GM18861 (cell line): Measurements from ENCODE around the gene BCKDK.
A peak's percentile ranks its signal among the peaks of the same experiment; 100 is the strongest.
"Not testable (repeated sequence)": the region's sequence is repeated elsewhere in the genome, so short reads cannot be mapped to it uniquely, and the experiment has no call there.

Experiments used
- ATAC-seq: cut with Tn5 transposase; IDR thresholded peaks from one replicate; pipeline ENCODE4 v1.9.1; 2021; ENCODE audit not compliant: unreplicated experiment

Gene BCKDK

DNA sequence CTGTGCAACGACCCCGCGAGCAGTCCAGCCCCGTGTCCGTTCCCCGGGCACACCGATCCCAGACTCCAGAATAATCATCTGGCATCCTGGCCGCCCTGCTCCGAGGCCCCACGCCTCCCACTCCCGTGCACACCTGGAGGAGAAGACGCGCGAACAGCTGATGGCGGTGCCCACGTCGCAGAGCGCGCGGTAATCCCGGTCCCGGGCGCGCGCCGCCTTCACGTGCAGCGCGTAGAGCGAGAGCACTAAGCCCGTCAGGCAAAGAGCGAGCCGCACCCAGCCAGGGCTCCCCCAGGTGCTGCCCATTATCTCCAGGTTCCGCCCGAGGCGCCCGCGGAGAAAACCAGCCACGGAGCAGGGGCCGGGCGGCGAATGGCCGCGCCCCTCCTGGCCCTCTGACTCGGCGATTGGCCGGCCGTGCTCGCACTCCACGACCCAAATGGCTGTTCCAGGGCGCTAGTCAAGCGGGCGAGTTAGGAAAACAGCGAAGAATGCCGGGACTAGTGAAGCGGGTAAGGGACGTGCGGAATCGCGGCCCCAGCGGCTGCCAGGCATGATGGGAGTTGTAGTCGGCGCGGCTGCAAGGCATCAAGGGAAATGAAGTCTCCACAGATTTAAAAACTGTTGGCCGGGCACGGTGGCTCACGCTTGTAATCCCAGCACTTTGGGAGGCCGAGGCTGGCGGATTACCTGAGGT is 13.6 kb upstream of the BCKDK start, which contains the start of gene VKORC1:
TSS of gene VKORC1 (minus strand) at position 374 of the 697 bp plus-strand sequence. CDS start at position 306, 68 bp downstream.
- ATAC-seq: peak; percentile 71

DNA sequence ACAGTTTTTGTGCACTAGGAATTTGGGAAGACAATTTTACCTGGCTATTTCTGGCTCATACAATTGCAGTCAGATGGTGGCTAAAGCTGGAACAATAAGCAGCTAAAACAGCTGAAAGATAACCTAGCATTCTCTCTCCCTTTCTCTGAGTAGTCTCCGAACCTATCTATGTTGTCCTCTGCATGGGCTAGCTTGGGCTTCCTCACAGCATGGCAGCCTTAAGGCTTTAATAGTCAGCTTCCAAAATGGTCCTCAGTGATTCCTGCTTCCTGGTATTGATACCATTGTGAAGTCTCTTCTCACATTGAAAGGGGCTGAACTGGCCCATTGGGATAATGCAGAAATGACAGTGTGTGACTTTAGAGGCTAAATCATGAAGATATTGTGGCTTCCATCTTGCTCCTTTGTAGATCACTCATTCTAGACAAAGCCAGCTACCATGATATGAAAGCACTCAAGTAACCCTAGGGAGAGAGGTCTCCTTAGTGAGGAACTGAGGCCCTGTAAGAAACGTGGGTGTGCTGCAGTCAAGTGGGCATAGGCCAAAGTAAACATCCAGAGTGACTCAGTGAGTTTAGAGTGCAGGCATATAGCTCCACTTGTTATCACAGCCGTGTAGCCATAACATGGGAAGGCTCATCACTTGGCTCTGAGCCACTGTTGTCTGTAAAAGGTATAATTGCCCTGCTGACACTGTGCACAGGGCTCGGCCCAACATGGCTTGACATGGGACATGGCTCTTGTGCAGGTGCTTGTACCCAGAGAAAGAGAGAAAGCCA is 8.1 kb upstream of the BCKDK start:
- no peak for ATAC-seq

DNA sequence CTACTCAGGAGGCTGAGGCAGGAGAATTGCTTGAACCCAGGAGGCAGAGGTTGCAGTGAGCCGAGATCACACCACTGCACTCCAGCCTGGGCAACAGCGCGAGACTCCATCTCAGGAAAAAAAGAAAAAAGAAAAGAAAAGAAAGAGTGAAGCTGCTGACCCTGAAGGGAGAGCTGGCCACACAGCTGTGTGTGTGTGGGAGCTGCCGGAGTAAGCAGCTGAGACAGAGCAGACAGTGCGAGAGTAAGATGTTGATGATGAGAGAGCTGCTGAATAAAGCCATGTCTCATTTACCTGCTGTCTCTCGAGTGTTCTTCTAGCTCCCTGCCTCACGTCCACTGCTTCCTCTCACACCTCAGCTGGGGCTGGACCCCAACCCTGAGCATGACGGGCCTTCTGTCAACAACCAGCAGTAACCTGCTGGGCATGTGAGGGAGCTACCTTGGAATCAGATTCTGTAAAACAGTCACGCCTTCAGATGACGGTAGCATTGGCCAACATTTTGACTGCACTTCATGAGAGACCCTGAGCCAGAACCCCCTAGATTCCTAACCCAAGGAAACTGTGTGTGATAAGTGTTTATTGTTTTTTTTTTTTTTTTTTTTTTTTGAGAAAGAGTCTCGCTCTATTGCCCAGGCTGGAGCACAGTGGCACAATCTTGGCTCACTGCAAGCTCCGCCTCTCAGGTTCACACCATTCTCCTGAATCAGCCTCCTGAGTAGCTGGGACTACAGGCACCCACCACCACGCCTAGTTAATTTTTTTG is 7.1 kb upstream of the BCKDK start:
- ATAC-seq: not testable (repeated sequence)

DNA sequence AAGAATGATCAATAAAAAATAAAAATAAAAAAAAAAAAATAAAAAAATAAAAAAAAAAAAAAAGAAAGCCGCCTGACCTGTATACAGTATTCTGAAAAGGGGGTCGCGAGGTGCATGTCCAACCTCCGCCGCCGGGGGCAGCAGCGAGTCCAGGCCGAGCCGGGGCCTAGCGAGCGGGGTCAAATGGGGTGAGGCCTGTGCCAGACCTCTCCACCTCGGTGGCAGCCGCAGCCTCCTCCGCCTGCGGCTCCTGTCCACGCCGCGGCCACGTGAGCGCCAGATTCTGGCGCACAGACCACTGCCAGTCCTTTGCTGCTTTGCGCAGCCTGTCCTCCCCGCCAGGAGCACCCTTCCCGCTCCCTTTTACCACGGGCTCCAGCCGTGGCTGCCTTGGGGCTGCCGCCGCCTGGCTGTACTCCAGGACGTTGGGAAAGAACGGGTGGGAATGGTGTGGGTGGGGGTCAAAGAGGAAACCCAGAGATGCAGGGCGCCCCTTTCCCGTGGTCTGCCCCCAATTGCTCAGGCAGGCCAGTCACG is 2.4 kb upstream of the BCKDK start:
- ATAC-seq: peak; percentile 45

DNA sequence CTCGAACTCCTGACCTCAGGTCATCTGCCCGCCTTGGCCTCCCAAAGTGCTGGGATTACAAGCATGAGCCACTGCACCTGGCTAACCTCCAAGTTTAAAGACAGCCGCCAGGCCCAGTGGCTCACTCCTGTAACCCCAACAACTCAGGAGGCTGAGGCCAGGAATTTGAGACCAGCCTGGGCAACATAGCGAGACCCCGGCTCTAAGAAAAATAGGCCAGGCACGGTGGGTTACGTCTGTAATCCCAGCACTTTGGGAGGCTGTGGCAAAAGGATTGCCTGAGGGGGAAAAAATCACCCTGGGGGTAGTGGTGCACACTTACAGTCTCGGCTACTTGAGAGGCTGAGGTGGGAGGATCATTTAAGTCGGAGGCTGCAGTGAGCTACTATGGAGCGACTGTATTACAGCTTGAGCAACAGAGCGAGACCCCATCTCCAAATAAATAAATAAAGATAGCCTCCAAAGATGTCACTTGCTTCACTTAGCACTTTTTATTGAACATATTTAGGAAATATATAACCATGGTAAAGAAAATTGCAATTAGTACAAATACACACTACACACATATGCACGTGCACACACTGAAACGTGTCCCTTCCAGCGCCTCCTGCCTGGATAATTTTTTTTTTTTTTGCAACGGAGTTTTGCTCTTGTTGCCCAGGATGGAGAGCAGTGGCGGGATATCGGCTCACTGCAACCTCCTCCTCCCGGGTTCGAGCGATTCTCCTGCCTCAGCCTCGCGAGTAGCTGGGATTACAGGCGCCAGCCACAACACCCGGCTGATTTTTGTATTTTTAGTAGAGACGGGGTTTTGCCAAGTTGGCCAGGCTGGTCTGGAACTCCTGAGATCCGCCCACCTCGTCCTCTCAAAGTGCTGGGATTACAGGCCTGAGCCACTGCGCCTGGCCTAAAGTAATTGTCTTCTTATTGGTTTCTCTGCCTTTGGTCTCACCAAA is 1.4 kb upstream of the BCKDK start:
- no peak for ATAC-seq

DNA sequence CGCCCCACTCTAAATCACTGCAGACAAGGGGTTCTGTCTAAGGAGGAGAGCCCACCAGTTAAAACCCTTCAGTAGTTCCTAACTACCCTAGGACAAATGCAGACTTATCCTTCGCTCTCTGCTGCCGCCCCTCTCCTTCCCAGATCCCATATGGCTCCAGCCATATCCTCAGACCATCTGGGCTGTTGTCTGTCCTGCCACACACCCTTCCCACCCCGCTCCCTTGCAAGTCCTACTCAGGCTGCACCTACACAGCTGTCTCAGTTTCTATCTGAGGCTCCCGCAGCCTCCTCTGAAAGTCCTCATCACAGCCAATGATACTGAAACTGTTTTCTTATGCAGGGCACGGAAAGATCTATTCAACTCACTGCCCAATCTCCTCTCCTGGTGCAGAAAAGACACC is 720 bp upstream of the BCKDK start:
- no peak for ATAC-seq

DNA sequence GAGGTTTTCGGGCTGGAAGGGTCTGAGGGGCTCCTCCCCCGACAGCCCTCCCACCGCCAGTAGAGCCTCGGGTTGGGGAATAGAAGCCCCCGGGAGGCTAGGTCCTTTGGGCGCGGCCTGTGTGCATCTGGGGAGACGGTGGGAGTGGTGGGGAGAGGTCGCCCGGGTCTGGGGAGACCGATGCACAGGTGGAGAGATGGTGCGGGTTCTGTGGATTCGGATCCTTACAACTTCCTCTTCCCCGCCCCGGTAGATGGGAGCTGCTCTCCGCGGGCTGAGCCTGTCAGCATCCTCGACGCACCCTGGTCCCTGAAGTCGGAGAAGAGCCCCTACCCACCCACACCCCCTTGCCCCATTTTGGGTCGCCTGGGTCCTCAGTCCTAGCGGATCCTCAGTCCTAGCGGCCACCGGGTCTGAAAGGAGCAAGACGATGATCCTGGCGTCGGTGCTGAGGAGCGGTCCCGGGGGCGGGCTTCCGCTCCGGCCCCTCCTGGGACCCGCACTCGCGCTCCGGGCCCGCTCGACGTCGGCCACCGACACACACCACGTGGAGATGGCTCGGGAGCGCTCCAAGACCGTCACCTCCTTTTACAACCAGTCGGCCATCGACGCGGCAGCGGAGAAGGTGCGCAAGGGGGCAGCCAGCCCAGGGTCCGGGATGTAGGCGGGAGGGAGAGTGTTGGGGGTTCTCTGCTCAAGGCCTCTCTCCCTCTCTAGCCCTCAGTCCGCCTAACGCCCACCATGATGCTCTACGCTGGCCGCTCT is 790 bp downstream of the BCKDK start:
- no peak for ATAC-seq

DNA sequence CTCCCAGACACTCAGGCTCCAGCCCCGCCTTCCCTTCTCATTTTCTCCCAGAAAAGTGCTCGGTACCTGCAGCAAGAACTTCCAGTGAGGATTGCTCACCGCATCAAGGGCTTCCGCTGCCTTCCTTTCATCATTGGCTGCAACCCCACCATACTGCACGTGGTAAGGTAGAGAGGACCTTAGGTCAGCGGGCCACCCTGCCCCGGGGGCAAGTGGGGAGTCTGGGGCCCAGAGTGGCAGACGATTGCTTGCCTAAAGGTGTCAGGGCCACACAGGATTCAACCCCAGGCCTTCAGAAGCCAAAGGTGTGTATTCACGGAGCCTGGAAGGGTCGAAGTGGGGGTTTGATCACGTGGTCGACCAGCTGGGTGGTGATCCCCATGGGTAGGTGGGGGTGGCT is 1.4 kb downstream of the BCKDK start:
- ATAC-seq: no peak

DNA sequence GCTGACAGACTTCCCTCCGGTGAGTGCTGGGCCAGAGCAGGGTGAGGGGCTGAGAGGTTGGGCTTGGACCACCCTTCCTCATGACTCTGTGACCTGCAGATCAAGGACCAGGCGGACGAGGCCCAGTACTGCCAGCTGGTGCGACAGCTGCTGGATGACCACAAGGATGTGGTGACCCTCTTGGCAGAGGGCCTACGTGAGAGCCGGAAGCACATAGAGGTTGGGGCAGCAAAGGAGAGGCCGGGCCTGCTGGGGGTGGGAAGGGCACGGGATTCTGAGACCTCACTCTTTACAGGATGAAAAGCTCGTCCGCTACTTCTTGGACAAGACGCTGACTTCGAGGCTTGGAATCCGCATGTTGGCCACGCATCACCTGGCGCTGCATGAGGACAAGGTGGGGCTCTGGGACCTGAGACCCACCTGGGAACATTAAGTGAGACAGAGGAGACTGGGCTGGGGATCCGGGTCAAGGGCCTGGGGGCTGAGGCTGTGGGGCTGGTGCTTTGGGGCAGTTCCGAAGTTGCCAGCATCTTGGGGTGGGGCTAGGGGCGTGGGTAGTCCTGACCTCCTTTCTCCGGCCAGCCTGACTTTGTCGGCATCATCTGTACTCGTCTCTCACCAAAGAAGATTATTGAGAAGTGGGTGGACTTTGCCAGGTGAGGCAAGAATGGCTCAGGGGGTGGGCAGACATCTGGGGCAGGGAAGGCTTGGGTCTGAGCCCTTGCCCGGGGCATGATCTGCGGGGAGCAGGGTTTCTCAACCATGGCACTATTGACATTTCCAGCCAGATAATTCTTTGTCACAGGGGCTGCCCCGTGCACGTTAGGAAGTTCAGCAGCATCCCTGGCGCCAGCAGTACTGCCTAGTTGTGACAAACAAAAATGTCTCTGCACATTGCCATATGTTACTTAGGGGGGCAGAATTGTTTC is 2.2 kb downstream of the BCKDK start:
- no peak for ATAC-seq

DNA sequence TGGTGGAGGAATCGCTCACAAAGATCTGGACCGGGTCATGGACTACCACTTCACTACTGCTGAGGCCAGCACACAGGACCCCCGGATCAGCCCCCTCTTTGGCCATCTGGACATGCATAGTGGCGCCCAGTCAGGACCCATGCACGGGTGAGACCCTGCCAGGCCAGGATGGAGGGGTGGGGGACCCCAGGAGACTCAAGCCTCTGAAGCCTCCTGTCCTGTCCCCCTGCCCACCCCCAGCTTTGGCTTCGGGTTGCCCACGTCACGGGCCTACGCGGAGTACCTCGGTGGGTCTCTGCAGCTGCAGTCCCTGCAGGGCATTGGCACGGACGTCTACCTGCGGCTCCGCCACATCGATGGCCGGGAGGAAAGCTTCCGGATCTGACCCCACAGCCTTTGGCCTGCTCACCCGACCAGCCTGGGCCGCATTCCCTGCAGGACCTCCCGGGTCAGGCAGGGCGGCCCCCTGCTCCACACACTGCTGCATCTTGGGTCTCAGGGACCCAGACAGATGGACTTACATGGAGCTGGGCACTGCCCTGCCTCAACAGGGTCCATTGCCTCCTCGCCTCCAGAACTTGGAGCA is 3.8 kb downstream of the BCKDK start:
- no peak for ATAC-seq

DNA sequence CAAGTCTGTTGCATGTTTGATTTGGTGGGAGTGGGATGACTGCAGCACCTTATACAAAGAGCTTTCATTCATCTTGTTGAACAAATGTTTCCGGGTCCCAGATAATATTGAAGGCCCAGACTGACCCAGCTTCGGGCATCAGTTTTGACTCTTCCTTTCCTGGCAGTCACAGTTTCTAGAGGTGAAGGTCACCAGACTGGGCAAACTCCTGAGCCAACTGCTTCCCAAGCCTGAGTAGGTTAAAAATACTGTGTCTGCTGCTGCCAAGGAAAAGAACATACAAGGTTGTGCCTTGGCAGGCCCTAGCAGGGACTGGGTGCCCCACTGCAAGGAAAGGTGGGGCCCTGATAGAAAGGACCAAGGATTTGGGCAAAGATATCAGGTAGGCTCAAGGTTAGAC is 4.5 kb downstream of the BCKDK start:
- ATAC-seq: no peak

DNA sequence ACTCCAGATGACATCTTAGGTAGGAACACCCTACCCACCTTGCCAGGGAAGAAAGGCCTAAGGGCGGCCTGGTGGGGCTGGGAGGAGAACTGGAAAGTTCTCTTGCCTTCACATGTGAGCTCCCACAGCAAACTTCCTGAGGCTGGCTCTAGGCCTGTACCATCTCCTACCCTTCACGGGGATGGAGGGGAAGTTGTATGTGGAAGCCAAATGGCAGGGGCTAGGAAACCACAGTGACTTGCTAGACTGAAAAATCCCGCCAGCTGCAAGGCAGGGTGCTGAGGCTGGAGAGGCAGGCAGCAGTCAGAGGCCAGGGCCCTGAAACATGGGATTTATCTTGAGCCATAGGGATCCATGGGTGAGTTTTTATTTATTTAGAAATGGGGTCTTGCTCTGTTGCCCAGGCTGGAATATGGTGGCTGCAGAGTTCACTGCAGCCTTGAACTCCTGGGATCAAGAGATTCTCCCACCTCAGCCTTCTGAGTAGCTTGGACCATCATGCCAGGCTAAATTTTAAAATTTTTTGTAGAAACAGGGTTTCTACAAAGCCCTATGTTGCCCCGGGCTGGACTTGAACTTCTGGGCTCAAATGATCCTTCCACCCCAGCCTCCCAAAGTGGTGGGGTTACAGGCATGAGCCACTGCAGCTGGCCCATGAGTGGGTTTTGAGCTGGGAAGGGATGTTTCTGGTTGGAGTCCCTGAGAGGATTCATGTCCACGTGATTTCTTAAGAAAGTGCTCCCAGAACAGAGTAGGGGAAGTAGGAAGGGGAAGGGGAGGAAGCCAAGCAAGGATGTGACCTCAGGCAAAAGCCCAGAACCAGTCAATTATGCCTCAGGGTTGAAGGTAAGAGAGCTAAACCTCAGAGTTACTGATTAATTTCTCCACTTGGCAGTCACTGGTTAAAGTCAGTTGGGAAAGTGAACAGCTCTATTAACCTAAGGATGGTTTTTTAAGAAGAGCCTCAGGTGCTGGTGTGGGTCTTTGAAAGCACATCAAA is 5.2 kb downstream of the BCKDK start:
- peak; percentile 30 for ATAC-seq

DNA sequence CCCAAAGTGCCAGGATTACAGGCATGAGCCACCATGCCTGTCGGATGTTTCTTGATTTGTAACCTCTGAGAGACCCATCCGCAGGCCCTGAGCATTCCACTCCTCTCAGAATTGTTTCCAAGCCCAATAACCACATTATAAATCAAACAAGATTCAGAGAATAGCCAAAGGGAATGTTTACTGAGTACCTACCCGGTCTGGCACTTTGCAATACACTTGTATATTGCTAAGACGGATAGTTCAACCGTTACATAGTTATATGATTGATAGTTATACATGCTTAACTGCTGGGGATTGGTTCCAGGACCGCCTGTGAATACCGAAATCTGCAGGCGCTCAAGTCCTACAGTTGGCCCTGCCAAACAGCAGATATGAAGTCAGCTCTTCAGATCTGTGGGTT is 6.3 kb downstream of the BCKDK start:
- no peak for ATAC-seq

DNA sequence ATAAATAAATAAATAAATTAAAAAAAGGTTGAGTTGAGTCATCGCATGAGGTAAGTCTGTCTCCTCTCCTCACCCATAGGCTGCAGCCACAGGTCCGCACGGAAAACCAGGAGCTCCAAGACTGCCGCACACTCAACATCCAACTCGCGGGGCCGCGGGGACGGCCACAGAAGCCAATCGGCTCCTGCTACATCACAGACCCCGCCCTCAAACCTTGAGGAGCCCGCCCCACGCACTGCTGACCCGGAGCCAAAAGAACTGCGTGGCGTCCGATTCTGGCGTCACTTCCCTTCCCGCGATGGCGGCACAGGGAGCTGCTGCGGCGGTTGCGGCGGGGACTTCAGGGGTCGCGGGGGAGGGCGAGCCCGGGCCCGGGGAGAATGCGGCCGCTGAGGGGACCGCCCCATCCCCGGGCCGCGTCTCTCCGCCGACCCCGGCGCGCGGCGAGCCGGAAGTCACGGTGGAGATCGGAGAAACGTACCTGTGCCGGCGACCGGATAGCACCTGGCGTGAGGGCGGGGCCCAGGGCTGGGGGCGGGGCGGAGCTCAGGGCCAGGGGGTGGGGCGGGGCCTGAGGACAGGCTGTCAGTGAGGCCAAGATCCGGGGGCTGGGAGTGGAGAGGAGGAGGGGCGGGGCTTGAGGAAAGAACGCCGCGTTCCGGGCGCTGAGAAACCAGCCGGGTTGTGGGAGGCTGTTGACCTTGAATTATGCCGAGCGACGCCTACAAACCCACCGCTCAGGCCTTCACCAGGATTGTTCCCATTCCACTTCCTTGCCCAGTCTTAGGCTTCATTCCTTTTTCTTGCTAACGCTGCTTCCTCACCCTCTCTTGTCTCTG is 9.4 kb downstream of the BCKDK start, which contains the start of gene KAT8:
TSS of gene KAT8 (plus strand) at position 281 of the 839 bp plus-strand sequence. CDS start at position 299, 18 bp downstream.
- peak; percentile 74 for ATAC-seq

DNA sequence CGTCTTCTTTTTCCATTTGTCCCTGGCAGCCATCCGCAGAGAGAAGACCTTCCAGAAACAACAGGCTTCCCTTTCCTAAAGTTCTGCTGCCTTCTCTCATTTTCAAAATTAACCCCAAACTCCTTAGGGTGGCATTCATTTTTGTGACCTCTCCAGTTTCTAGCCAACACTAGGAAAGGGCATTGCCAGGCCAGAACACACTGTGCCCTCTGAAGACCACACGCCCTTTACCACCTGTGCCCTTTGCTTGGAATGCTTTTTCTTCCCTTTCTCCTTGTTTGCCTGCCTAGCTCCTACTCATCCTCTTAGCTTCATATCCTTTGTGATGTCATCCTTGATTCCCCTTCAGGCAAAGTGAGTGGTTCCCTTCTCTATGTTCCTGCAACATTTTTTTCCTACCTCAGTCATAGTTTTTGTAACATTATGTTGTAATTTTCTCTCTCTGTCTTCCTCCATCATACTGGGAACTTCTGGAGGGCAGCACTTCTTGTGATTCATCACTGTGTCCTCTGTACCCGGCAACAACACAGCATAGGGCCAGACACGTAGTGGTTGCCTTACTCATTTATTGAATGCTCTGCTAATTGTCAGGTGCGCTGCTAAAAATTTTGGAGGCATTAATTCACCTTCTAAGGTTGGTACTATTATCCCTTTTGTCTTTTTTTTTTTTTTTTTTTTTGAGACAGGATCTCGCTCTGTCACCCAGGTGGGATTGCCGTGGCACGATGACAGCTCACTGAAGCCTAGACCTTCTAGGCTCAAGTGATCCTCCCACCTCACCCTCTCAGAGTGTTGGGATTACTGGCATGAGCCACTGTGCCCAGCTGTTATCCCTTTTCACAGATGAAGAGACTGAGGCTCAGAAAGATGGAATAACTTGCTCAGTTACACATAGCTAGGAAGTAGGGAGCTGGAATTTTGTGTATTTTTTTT is 10.3 kb downstream of the BCKDK start:
- ATAC-seq: no peak
